ENCODE data around the gene EBLN1.
"Not testable (repeated sequence)": the region's sequence is repeated elsewhere in the genome, so short reads cannot be mapped to it uniquely, and the experiment has no call there.

Gene EBLN1

DNA sequence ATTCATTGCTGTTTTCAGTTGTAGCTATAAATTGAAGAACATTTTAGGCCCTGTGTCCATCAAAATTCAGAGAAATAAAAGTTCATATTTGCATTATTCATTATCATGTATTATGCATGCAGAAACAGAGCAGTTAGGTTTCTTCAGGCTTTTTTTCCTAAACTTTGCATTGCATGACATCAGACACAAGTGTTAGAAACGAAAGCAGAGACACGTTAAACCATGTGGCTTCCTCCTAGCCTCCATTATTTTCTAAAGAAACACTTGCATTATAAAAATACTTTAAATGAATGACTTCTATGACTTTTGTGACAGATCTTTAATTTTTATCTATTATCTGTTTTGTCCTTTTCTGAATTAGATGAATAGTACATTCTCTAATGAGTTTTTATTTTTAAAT is 8.8 kb upstream of the EBLN1 start:
- no peak for DNase-seq

DNA sequence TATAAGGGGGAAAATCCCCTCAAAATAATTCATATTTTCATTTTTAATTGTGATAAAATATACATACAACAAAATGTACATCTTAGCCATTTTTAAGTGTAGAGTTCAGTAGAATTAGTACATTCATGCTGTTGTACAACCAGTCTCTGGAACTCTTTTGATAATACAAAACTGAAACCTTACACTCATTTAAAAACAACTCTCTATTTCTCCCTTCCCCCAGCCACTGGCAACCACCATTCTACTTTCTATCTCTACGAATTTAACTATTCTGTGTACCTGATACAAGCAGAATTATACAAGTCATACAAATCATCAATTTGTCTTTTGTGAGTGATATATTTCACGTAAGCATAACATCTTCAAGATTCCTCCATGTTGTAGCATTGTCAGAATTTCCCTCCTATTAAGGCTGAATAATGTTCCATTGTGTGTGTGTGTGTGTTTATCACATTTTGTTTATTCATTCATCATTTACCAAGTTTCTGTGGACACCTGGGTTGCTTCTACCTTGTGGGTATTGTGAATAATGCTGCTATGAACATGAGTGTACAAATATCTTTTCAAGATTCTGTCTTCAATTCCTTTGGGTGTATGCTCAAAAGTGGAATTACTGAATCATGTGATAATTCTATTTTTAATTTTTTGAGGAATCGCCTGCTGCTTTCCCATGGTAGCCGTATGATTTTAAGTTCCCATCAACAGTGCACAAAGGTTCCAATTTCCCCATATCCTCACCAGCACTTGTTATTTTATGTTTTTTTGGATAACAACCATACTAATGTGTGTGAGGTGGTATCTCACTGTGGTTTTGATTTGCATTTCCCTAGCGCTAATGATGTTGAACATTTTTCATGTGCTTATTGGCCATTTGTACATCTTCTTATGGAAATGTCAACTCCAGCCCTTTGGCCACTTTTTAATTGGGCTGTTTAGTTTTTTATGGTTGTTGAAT is 4.7 kb upstream of the EBLN1 start:
- DNase-seq: no peak

DNA sequence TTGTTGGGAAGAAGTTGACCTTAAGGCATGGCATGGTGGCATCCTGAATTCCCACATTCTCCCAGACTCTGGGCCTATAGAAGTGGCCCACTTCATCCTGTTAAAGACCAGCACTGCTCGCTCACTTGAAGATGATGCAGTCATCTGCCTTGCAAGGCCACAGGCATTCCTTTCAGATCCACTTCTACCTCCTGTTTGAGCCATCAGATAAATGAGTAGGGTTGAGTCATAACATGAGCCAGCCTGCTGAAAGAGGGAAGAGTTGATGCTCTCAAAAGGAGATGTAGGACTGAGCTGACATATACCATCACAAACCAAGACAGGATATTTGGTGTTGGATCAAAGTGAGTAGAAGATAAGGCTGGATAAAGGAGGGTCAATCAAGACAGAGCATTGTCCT is 1.5 kb upstream of the EBLN1 start:
- no peak for DNase-seq

DNA sequence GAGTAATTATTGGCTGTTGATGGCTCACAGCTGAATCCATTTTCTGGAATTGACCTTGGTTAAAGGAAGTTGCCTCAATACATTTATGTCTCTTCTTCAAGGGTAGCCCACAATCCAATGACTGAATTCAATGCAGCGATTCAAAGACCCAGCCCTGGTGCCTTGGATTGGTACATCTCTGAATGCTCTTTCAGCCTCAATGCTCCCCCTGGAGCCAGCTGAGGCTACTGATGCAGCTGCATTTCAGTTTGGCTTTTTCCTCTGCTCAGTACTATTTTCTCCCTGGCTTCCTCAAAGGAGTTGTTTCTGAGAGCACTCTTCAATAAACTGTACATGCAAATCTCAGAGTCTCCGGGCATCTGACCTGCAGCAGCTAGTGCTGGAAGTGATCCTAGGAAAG is 633 bp upstream of the EBLN1 start:
- no peak for DNase-seq

DNA sequence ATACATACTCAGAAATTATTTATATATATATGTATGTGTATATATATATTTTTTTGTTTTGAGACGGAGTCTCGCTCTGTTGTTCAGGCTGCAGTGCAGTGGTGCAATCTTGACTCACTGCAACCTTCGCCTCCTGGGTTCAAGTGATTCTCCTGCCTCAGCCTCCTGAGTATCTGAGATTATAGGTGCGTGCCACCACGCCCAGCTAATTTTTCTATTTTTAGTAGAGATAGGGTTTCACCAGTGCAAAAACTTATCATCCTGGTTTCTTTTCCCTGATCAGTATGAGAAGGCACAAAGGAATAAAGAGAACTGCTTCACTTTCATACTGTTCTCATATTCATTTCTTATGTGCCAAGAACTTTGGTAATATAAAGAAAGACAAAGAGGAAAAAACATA is 731 bp downstream of the EBLN1 start:
- DNase-seq: not testable (repeated sequence)

DNA sequence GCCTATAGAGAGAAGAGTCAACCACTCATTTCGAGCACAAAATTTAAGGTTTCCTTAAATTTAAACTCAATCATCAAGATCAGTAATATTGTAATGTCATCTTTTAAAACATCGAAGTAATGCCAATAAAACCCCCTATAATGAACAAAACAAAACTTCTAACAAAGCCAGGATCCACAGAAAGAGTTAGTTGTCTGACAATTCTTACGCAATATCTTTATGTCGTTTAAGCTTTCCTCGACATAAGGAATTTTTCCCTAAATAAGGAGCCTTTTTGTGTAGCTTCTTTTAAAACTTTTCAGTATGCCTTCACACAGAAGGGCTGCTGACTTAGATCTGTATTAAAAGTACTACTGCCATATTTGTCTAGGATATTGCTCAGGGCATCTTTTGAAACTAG is 7.5 kb downstream of the EBLN1 start:
- DNase-seq: no peak

DNA sequence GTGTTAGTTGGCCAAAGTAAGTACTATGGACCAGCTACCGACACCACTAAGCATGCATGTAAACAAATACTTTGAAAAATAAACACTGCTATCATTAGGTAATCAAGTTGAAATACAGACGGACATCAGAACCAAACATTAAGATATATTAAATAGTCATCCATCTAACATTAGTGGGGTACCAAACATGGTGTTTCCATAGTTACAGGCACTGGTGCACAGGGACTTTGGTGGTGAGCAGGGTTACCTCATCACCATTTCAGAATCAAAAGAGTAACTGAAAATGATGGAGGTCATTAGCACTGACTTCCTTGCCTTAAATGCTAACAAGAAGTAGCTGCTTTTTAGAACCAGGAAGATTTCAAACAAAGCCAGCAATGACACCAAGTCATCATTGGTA is 23.9 kb downstream of the EBLN1 start:
- DNase-seq: no peak

DNA sequence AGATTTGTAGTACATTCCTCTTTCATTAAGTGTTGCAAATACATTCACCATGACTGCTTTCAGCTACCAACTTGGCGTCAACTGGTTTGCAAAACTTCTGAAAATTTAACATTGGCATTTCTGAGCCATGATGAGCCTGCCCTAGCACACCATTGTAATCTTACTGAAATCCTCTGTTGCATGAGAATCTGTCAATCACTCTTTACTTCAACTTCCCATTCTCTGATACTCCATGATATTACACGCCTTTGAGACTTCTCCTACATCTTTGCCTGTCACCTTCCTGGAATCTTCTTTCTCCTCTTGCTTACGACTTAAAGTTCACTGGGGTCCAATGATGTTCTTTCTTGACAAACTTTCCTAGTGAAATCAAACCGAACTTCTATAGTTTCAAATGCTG is 32.2 kb downstream of the EBLN1 start:
- no peak for DNase-seq

DNA sequence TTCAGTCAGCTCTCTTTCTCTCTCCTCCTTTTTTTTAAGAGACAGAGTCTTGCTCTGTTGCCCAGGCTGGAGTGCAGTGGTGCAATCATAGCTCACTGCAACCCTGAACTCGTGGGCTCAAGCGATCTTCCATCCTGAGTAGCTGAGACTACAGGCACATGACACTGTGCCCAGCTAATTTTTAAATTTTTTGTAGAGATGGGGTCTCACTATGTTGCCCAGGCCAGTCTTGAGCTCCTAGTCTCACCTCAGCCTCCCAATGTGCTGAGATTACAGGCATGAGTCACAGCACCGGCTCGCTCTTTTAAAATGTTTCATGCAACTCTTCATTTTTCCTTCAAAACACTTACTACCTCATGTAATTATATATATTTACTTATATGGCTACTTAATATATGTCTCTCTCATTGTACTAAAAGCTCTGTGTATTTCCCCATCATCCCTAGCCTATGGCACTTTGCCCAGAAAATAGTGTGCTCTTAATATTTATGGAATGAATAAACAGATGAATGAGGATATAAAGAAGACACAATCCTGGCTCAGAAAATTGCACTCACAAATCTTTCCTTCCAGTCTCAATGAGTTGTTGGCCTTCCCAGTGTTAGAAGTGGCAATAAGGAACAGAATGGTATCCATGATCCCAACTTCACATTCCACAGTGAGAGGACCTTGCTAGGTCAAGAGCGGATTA is 33.9 kb downstream of the EBLN1 start:
- DNase-seq: no peak

DNA sequence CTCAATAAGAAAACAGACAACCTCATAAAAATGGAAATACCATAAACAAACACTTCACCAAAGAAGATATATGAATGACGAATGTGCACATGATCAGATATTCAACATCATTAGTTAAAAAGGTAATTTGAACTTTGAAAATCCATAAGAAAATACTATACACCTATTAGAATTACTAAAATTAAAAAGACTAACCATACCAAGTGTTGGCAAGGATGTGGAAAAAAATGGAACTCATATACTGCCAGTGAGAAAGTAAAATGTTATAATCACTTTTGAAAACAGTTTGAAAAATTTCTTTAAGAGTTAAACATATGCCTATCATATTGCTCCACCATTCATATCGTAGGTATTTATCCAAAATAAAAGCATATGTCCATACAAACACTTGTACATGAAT is 37.1 kb downstream of the EBLN1 start:
- no peak for DNase-seq

DNA sequence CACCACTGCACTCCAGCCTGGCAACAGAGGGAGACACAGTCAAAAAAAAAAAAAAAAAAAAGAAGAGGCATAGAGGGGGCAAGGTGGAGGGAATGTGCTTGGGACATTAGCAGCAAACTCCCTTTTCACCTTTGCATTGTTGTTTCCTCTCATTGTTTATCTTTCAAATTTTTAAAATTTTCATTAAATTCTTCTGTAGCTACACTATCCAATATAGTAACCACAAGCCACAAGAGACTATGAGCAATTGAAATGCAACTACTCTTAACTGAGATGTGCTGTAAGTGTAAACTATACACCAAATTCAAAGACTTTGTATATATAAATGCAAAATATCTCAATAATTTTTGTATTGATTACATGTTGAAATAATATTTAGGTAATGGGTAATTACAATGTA is 43.4 kb downstream of the EBLN1 start:
- DNase-seq: no peak

DNA sequence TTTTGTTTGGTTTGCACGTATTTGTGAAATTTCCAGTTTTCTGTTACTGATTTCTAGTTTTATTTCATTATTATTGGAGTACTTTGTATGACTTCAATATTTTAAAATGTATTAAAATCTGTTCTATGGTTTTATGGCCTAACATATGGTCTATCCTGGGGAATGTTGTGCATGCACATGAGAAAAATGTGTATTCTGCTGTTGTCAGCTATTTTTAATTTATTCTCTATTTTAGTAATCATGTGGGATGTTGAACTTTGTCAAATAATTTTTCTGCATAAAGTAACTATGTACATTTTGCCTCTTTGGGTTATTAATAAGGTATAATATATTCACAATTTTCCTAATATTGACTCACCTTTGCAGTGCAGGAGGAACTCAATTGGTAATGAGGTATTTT is 46.7 kb downstream of the EBLN1 start:
- no peak for DNase-seq

DNA sequence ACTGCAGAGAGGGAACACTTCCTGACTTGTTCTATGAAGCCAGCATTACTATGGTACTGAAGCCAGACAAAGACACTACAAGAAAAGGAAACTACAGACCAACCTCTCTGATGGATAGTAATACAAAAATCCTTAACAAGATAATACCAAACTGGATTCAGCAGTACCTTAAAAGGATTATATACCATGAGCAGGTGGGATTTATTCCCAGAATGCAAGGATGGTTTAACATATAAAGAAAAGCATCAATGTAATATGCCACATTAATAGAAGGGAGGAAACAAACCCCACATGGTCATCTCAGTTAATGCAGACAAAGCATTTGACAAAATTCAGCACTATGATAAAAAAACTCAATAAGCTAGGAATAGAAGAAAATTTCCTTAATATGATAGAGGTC is 47.2 kb downstream of the EBLN1 start:
- no peak for DNase-seq

DNA sequence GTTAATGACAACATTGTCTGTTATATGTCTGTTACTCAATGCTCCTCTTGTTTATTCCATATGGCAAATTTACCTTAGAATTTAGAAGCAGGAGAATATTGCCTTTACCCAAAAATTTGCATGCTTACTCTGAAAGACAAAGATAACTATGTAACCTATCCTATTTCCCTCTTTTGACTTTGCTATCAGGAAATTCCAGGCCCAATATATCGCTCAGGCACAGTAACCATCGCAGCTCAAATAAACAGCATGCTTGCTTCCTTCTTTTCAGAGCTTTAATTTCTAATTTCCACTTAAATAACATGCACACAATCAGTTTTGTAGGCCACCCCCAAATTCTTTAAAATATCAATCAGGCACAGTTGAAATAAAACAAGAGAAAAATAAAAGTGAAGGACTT is 57.8 kb downstream of the EBLN1 start:
- no peak for DNase-seq

DNA sequence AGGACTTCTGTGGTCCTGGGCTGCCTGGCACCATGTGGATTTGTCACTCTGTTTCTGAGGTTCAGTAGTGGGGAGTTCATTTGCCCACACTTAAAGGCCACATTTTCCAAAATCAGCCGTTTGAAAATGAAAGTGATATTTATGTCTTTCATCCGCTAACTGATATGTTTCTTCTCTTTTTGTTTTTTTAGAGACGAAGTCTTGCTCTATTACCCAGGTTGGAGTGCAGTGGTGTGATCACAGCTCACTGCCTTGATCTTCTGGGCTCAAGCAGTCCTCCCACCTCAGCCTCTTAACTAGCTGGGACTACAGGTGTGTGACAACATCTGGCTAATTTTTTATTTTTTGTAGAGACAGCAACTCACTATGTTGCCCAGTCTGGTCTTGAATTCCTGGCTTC is 58.6 kb downstream of the EBLN1 start:
- DNase-seq: no peak
